ENCODE measurements around the gene RNASEH2C. TPM values are rescaled to one million over a fixed set of nuclear protein-coding genes. Genes with fewer than 3 reads are reported as not detected.
"Not testable (repeated sequence)": the region's sequence is repeated elsewhere in the genome, so short reads cannot be mapped to it uniquely, and the experiment has no call there.

Gene RNASEH2C
- total and polyA plus RNA-seq, 10 of the 15 experiments (the other 5 are each of a cell fraction or from before 2014, with no cell fraction given) = 5.0 to 160 (median 47.1) TPM

GRCh38 chr11:65683480-65683879, 37.1 kb downstream of the RNASEH2C start:
- CTCF ChIA-PET = interaction anchor here (1.4 to 1.5 kb wide), 3 partner anchors 16 to 28 kb away, joined by 3 read pairs; partner anchors contain the start of gene KAT5
- H3K4me3 ChIP-seq; H3K27me3 ChIP-seq (replicated peaks in 1 of 2; ENCODE audit: control insufficient read depth in 2 of 2, insufficient read depth in 2 of 2, low read length in 1 of 2); H3K4me1 ChIP-seq (ENCODE audit: control insufficient read depth, insufficient read depth, low read length); H2AFZ ChIP-seq (ENCODE audit: control insufficient read depth, low read depth, low read length); SMC1A ChIA-PET (ENCODE audit: uncharacterized antibody, unreplicated experiment); H3K9me3 ChIP-seq (replicated peaks; ENCODE audit: control insufficient read depth, insufficient read depth, low read length); H3K4me2 ChIP-seq (ENCODE audit: control insufficient read depth, insufficient read depth); H4K20me1 ChIP-seq (ENCODE audit: control insufficient read depth, insufficient read depth); H3K36me3 ChIP-seq (ENCODE audit: control insufficient read depth in 2 of 2, insufficient read depth in 2 of 2, low read length in 1 of 2); DNase-seq (ENCODE audit: low read depth, low spot score); ATAC-seq; intact Hi-C loops (cut with micrococcal nuclease; ENCODE audit: unreplicated experiment); H3K27ac ChIP-seq (ENCODE audit: control insufficient read depth, insufficient read depth); RAD21 ChIA-PET (ENCODE audit: unreplicated experiment); H3K79me2 ChIP-seq (ENCODE audit: control insufficient read depth, insufficient read depth, low read length); in situ Hi-C loops (cut with MboI); BruUV-seq (replicated peaks); H3K9ac ChIP-seq (ENCODE audit: control insufficient read depth, insufficient read depth, low read length); POLR2A ChIA-PET; FAIRE-seq: not testable (repeated sequence)
- 29% methylated on average over 6 of the region's 6 CpGs for WGBS (ENCODE audit: insufficient coverage, insufficient replicate concordance, low lambda C conversion rate, missing lambda C conversion rate)

- H3K79me2 ChIP-seq (ENCODE audit: control insufficient read depth, insufficient read depth, low read length) = no peaks in the 10 kb centered on the region
- no peak for ATAC-seq
- no peak overlapping the region for H2AFZ ChIP-seq (ENCODE audit: control insufficient read depth, low read depth, low read length)
- CTCF ChIA-PET = interaction anchor here (0.8 kb wide), 1 partner anchor 15 kb away, joined by 3 read pairs; no protein-coding TSS in a partner anchor
- in situ Hi-C loops (cut with MboI) (no loop called here), intact Hi-C loops (cut with micrococcal nuclease; ENCODE audit: unreplicated experiment) (no loop called here)
- H3K27me3 ChIP-seq (replicated peaks in 1 of 2; ENCODE audit: control insufficient read depth in 2 of 2, insufficient read depth in 2 of 2, low read length in 1 of 2) = no peaks in the 10 kb centered on the region
- WGBS (ENCODE audit: insufficient coverage, insufficient replicate concordance, low lambda C conversion rate, missing lambda C conversion rate) = 30% methylated on average over 5 of the region's 5 CpGs
- no TSS peak for BruUV-seq (replicated peaks)
- SMC1A ChIA-PET (ENCODE audit: uncharacterized antibody, unreplicated experiment) = no interaction called here
- FAIRE-seq = no peak
- H3K9me3 ChIP-seq (replicated peaks; ENCODE audit: control insufficient read depth, insufficient read depth, low read length) = no peaks in the 10 kb centered on the region
- no peak for DNase-seq (ENCODE audit: low read depth, low spot score)
- no peak overlapping the region for H3K9ac ChIP-seq (ENCODE audit: control insufficient read depth, insufficient read depth, low read length)
- TF ChIP-seq HDGF (IDR thresholded peaks at IDR 0.05) (no peak), RB1 (IDR thresholded peaks at IDR 0.05; ENCODE audit: borderline replicate concordance) (no peak), ZNF622 (IDR thresholded peaks at IDR 0.05) (no peak), RFX5 (IDR thresholded peaks at IDR 0.05; ENCODE audit: low read depth, low read length) (no peak), ZBED1 (IDR thresholded peaks at IDR 0.05; ENCODE audit: borderline replicate concordance) (no peak), SP1 (IDR thresholded peaks at IDR 0.05; ENCODE audit: low read depth, low read length) (no peak), SPI1 (IDR thresholded peaks at IDR 0.05; ENCODE audit: borderline replicate concordance, insufficient read depth, low read depth, low read length) (no peak), MXI1 (IDR thresholded peaks at IDR 0.05; ENCODE audit: low read depth, low read length) (no peak), IRF3 (IDR thresholded peaks at IDR 0.05) (no peak), KAT2A (conservative IDR thresholded peaks at IDR 0.05; ENCODE audit: control insufficient read depth, low read depth, low read length) (no peak), SRF (IDR thresholded peaks at IDR 0.05; ENCODE audit: low read depth in 2 of 2, low read length in 2 of 2) (no peak), E2F8 (IDR thresholded peaks at IDR 0.05; ENCODE audit: low read depth, partially characterized antibody) (no peak)
- POLR2A ChIA-PET = interaction anchor here (1.0 kb wide), 1 partner anchor 10 kb away, joined by 3 read pairs; no protein-coding TSS in a partner anchor
- H3K4me1 ChIP-seq (ENCODE audit: control insufficient read depth, insufficient read depth, low read length) = no peaks in the 10 kb centered on the region
- H3K27ac ChIP-seq (ENCODE audit: control insufficient read depth, insufficient read depth) = no peak overlapping the region
- H3K4me2 ChIP-seq (ENCODE audit: control insufficient read depth, insufficient read depth) = no peak overlapping the region
- no peaks in the 10 kb centered on the region for H4K20me1 ChIP-seq (ENCODE audit: control insufficient read depth, insufficient read depth)
- no peak overlapping the region for H3K4me3 ChIP-seq
- no peaks in the 10 kb centered on the region for H3K36me3 ChIP-seq (ENCODE audit: control insufficient read depth in 2 of 2, insufficient read depth in 2 of 2, low read length in 1 of 2)
- RAD21 ChIA-PET (ENCODE audit: unreplicated experiment) = no interaction called here
Measured at GRCh38 chr11:65680192-65680743, 40.3 kb downstream of the RNASEH2C start.

Measured in GM12878 (cell line).